Left lung (tissue), 10 donors: ENCODE measurements around the gene MID1. TPM values are rescaled to one million over a fixed set of nuclear protein-coding genes. Genes with fewer than 3 reads are reported as not detected.

Experiments used
- ATAC-seq: fragments of 200-7000 bp; cut with Tn5 transposase; one replicate; pipeline ENCODE4 v1.9.1; 2020; ENCODE audit warnings: moderate library complexity
- DNase-seq, 4 donors: peaks; one replicate each; pipeline ENCODE4 v3.0.0-alpha.2; 2013 to 2020
- H3K27ac ChIP-seq, 2 donors: fragments of 200-600 bp; sonication (generic) in 1 of 2; one replicate each; pipeline versions ENCODE4 v1.5.0 to v1.8.0; 2020 to 2021
- H3K27me3 ChIP-seq, 2 donors: fragments of 200-600 bp; sonication (generic) in 1 of 2; one replicate each; pipeline versions ENCODE4 v1.5.0 to v1.8.0; 2020 to 2021
- H3K36me3 ChIP-seq, 2 donors: fragments of 200-600 bp; sonication (generic) in 1 of 2; one replicate each; pipeline versions ENCODE4 v1.5.0 to v1.8.0; 2020 to 2021
- H3K4me1 ChIP-seq, 2 donors: fragments of 200-600 bp; one replicate each; pipeline ENCODE4 v1.8.0; 2021
- H3K4me3 ChIP-seq, 2 donors: fragments of 200-600 bp; sonication (generic) in 1 of 2; one replicate each; pipeline versions ENCODE4 v1.5.0 to v1.8.0; 2020 to 2021; ENCODE audit warnings: mild to moderate bottlenecking in 1 of 2
- H3K9me3 ChIP-seq, 2 donors: fragments of 200-600 bp; sonication (generic) in 1 of 2; one replicate each; pipeline versions ENCODE4 v1.5.0 to v1.8.0; 2020 to 2021
- CTCF ChIP-seq, 2 donors: fragments of 200-600 bp; sonication (generic) in 1 of 2; IDR thresholded peaks; one replicate each; pipeline versions ENCODE4 v1.5.0 to v1.8.0; 2021; ENCODE audit warnings: antibody characterized with exemption in 2 of 2
- intact Hi-C, 2 donors: fragments of 100-400 bp; cut with DNase I; formaldehyde crosslinking; loops; one replicate each; pipeline versions ENCODE4 v1.11.2 to v1.14.2; 2022
- polyA plus RNA-seq, 6 donors: library from polyadenylated mRNA; unstranded; fragments of 120-200 nt; gene quantifications; one replicate each; pipeline ENCODE4 v1.2.1, GENCODE V29; 2013; ENCODE audit not compliant: insufficient read length in 6 of 6
- total RNA-seq, 2 donors: library from RNA; stranded (reverse); fragmentation: NEBNext Ultra II Directional; extraction: Animal tissue kit (Norgen Biotek cat#: 25700); gene quantifications; one replicate each; pipeline ENCODE4 v1.2.1, GENCODE V29; 2021
- donor health status: DM: no; HTN: yes; CAD: no.
- donor health status: DM: no; HTN: no; CAD: no.

Gene MID1
- total and polyA plus RNA-seq, 8 donors: 19.3 to 29.8 (median 24.2) TPM

- Histone ChIP-seq H3K4me3 (no peak overlapping the region), H3K9me3 (no peaks in the 10 kb centered on the region), H3K27ac (no peak overlapping the region), H3K27me3 (no peaks in the 10 kb centered on the region), H3K4me1 (no peaks in the 10 kb centered on the region), H3K36me3 (no peaks in the 10 kb centered on the region)
- no peak for DNase-seq
- intact Hi-C loops: no loop called here
- no peak for TF ChIP-seq CTCF (IDR thresholded peaks at IDR 0.05)
- ATAC-seq: no peak
Observed at GRCh38 chrX:10555846-10556245, 64.5 kb downstream of the MID1 start.

- Histone ChIP-seq H3K4me3 (no peak overlapping the region), H3K27ac (no peak overlapping the region), H3K4me1 (no peaks in the 10 kb centered on the region), H3K9me3 (no peaks in the 10 kb centered on the region), H3K27me3 (no peaks in the 10 kb centered on the region), H3K36me3 (no peaks in the 10 kb centered on the region)
- intact Hi-C loops: no loop called here
- DNase-seq (no peak), ATAC-seq (no peak)
- no peak for TF ChIP-seq CTCF (IDR thresholded peaks at IDR 0.05)
Observed at GRCh38 chrX:10554612-10555270, 65.6 kb downstream of the MID1 start.

- Histone ChIP-seq H3K27me3 (no peaks in the 10 kb centered on the region), H3K4me3 (no peak overlapping the region), H3K36me3 (no peaks in the 10 kb centered on the region), H3K9me3 (no peaks in the 10 kb centered on the region), H3K4me1 (no peaks in the 10 kb centered on the region), H3K27ac (no peak overlapping the region)
- ATAC-seq: no peak
- DNase-seq: no peak
- intact Hi-C loops: no loop called here
- no peak for TF ChIP-seq CTCF (IDR thresholded peaks at IDR 0.05)
Observed at GRCh38 chrX:10549280-10549679, 71.1 kb downstream of the MID1 start.

GRCh38 chrX:10548688-10549087 lies 71.7 kb downstream of the MID1 start:
- TF ChIP-seq CTCF (IDR thresholded peaks at IDR 0.05): no peak
- intact Hi-C loops: no loop called here
- H3K9me3 ChIP-seq: no peaks in the 10 kb centered on the region
- no peak overlapping the region for H3K27ac ChIP-seq
- H3K4me1 ChIP-seq: no peaks in the 10 kb centered on the region
- no peak overlapping the region for H3K4me3 ChIP-seq
- no peaks in the 10 kb centered on the region for H3K27me3 ChIP-seq
- H3K36me3 ChIP-seq: no peaks in the 10 kb centered on the region
- no peak for DNase-seq
- no peak for ATAC-seq

DNA sequence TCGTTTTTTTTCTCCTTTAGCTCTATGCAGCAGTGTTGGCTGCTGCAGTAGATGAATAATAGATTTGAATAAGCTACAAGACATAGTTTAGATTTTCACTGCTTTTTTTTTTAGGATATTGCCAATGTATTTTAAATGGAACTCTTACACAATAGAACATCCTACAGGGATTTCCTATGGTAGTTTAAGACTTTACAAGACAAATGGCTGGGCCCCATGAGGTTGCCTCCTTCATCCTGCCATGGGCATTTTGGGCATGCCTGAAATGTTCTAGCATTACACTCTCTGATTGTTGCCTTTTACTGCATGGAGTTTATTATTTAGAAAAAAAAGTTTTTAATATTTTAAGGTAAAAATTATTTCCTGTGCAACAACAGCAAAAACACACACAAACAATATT lies 74.5 kb downstream of the MID1 start:
- no peak overlapping the region for H3K27ac ChIP-seq
- ATAC-seq (no peak), DNase-seq (no peak)
- no peaks in the 10 kb centered on the region for H3K4me1 ChIP-seq
- no peaks in the 10 kb centered on the region for H3K36me3 ChIP-seq
- no peaks in the 10 kb centered on the region for H3K9me3 ChIP-seq
- no peak overlapping the region for H3K4me3 ChIP-seq
- intact Hi-C loops: no loop called here
- H3K27me3 ChIP-seq: no peaks in the 10 kb centered on the region
- no peak for TF ChIP-seq CTCF (IDR thresholded peaks at IDR 0.05)
